HUES64 (cell line): Measurements from ENCODE around the gene FHIT.

Experiments
- H3K27ac ChIP-seq: 2 replicates; pipeline ENCODE4 v1.7.0; 2013; ENCODE audit warnings: low read depth, low read length, inconsistent platforms
- H3K27me3 ChIP-seq: 2 replicates; pipeline ENCODE4 v1.6.1; 2013; ENCODE audit warnings: mild to moderate bottlenecking, low read length; ENCODE audit not compliant: insufficient read depth
- H3K36me3 ChIP-seq: 2 replicates; pipeline ENCODE4 v1.6.1; 2013; ENCODE audit warnings: mild to moderate bottlenecking, low read length; ENCODE audit not compliant: insufficient read depth
- H3K4me1 ChIP-seq: 2 replicates; pipeline ENCODE4 v1.6.1; 2013; ENCODE audit warnings: mild to moderate bottlenecking, low read length, moderate library complexity; ENCODE audit not compliant: insufficient read depth
- H3K4me3 ChIP-seq: 2 replicates; pipeline ENCODE4 v1.5.1; 2013; ENCODE audit warnings: mild to moderate bottlenecking, low read length, moderate library complexity
- H3K9ac ChIP-seq: 2 replicates; pipeline ENCODE4 v1.6.1; 2013; ENCODE audit warnings: mild to moderate bottlenecking, low read depth, low read length
- H3K9me3 ChIP-seq: 2 replicates; pipeline ENCODE4 v1.6.1; 2013; ENCODE audit warnings: low read depth, low read length; ENCODE audit not compliant: insufficient read depth
- WGBS: fragments of 150-250, 120-280 bp; methylation state at CpG from one replicate; pipeline ENCODE4 v1.1.7; 2013; ENCODE audit warnings: missing lambda C conversion rate; 5-methylcytosine and 5-hydroxymethylcytosine counted together

Gene FHIT

GRCh38 chr3:61172203-61172602 is 79.0 kb downstream of the FHIT start:
- Histone ChIP-seq H3K27ac (no peak overlapping the region), H3K4me1 (peaks cover 13% of the 10 kb centered on the region; the same call in 1 of the 2 replicates), H3K36me3 (no peaks in the 10 kb centered on the region), H3K4me3 (no peak overlapping the region), H3K9ac (no peak overlapping the region), H3K27me3 (no peaks in the 10 kb centered on the region), H3K9me3 (no peaks in the 10 kb centered on the region)
- WGBS = no CpG with 5 or more reads among the region's 1 CpG

GRCh38 chr3:61169621-61170251 is 81.5 kb downstream of the FHIT start:
- Histone ChIP-seq H3K27ac (no peak overlapping the region), H3K36me3 (no peaks in the 10 kb centered on the region), H3K4me1 (peaks cover 9% of the 10 kb centered on the region; the same call in 1 of the 2 replicates), H3K9ac (no peak overlapping the region), H3K27me3 (no peaks in the 10 kb centered on the region), H3K9me3 (no peaks in the 10 kb centered on the region), H3K4me3 (no peak overlapping the region)
- 100% methylated on average over 2 of the region's 2 CpGs for WGBS

DNA sequence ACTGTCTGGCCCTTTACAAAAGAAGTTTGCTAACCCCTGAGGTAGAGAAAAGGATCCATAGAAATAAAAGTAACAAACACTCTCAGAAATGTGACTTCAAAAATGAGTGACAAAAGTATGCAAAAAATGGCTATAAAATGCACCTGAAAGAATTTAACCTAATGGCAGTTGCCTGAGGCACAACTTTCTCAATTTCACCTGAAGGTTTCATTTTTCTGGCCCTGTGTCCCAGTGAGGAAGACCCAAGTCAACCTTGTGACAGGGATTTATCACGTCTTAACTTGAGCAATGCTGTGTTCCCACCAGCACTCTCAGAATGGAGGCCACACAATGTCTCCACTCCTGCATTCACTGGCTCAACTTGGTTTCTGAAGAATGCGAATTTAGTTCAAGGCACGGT is 83.0 kb downstream of the FHIT start:
- Histone ChIP-seq H3K9me3 (no peaks in the 10 kb centered on the region), H3K27ac (no peak overlapping the region), H3K4me3 (no peak overlapping the region), H3K36me3 (no peaks in the 10 kb centered on the region), H3K27me3 (no peaks in the 10 kb centered on the region), H3K9ac (no peak overlapping the region), H3K4me1 (0 out of 2 replicates have a peak, but pooled peaks cover 7% of the 10 kb centered on the region)
- whole genome bisulfite sequencing = 84% methylated on average over 3 of the region's 3 CpGs

DNA sequence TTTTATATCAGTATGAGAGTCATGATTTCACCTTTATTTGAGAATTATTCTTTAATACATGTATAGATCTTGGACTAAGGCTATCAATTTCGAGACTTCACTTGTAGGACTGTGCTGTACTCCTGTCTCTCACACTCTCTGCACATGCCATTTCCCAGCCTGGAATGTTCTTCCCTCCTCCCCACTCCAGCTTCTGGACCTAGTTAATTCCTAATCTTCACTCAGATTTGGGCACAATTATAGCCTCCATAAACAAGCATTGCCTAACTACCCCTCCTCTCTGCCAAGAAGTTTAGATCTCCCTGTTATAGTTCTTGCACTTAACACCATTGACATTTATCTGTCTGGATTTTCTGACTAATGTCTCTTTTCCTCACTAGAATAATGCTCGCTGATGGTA is 88.3 kb downstream of the FHIT start:
- no peak overlapping the region for H3K4me3 ChIP-seq
- no peaks in the 10 kb centered on the region for H3K36me3 ChIP-seq
- H3K9ac ChIP-seq = no peak overlapping the region
- no peaks in the 10 kb centered on the region for H3K27me3 ChIP-seq
- 97% methylated on average over 2 of the region's 2 CpGs for WGBS
- H3K27ac ChIP-seq = no peak overlapping the region
- no peaks in the 10 kb centered on the region for H3K9me3 ChIP-seq
- H3K4me1 ChIP-seq = peaks cover 8% of the 10 kb centered on the region

GRCh38 chr3:61158667-61159066 is 92.6 kb downstream of the FHIT start:
- H3K36me3 ChIP-seq = no peaks in the 10 kb centered on the region
- H3K9me3 ChIP-seq = no peaks in the 10 kb centered on the region
- H3K4me3 ChIP-seq = no peak overlapping the region
- no peaks in the 10 kb centered on the region for H3K27me3 ChIP-seq
- H3K27ac ChIP-seq = no peak overlapping the region
- H3K9ac ChIP-seq = no peak overlapping the region
- peaks cover 17% of the 10 kb centered on the region for H3K4me1 ChIP-seq

GRCh38 chr3:61158216-61158615 is 93.0 kb downstream of the FHIT start:
- Histone ChIP-seq H3K4me3 (no peak overlapping the region), H3K9ac (no peak overlapping the region), H3K36me3 (no peaks in the 10 kb centered on the region), H3K4me1 (peaks cover 17% of the 10 kb centered on the region), H3K27ac (no peak overlapping the region), H3K27me3 (no peaks in the 10 kb centered on the region), H3K9me3 (no peaks in the 10 kb centered on the region)
- 94% methylated on average over 4 of the region's 4 CpGs for WGBS

- Histone ChIP-seq H3K27me3 (no peaks in the 10 kb centered on the region), H3K27ac (no peak overlapping the region), H3K4me3 (no peak overlapping the region), H3K4me1 (peaks cover 17% of the 10 kb centered on the region), H3K9ac (no peak overlapping the region), H3K36me3 (no peaks in the 10 kb centered on the region), H3K9me3 (no peaks in the 10 kb centered on the region)
These were observed 93.8 kb downstream of the FHIT start for GRCh38 chr3:61157414-61157813.

GRCh38 chr3:61155701-61156292 is 95.5 kb downstream of the FHIT start:
- Histone ChIP-seq H3K4me1 (peaks cover 17% of the 10 kb centered on the region), H3K27ac (no peak overlapping the region), H3K4me3 (no peak overlapping the region), H3K9me3 (no peaks in the 10 kb centered on the region), H3K36me3 (no peaks in the 10 kb centered on the region), H3K27me3 (no peaks in the 10 kb centered on the region), H3K9ac (no peak overlapping the region)
- WGBS = 93% methylated on average over 3 of the region's 3 CpGs

- no peaks in the 10 kb centered on the region for H3K36me3 ChIP-seq
- WGBS = 77% methylated on average over 7 of the region's 7 CpGs
These were observed 96.6 kb downstream of the FHIT start for GRCh38 chr3:61154457-61155198.

GRCh38 chr3:61152071-61152470 is 99.2 kb downstream of the FHIT start:
- Histone ChIP-seq H3K27ac (no peak overlapping the region), H3K4me3 (no peak overlapping the region), H3K4me1 (peaks cover 7% of the 10 kb centered on the region), H3K27me3 (no peaks in the 10 kb centered on the region), H3K36me3 (no peaks in the 10 kb centered on the region), H3K9me3 (no peaks in the 10 kb centered on the region), H3K9ac (no peak overlapping the region)
- 89% methylated on average over 1 of the region's 1 CpG for WGBS

More at GRCh38 chr3:61154457-61155198, 96.6 kb downstream of the FHIT start:
- no peaks in the 10 kb centered on the region for H3K9me3 ChIP-seq
- no peak overlapping the region for H3K4me3 ChIP-seq
- no peaks in the 10 kb centered on the region for H3K27me3 ChIP-seq
- peaks cover 10% of the 10 kb centered on the region for H3K4me1 ChIP-seq
- no peak overlapping the region for H3K27ac ChIP-seq
- H3K9ac ChIP-seq = no peak overlapping the region

DNA sequence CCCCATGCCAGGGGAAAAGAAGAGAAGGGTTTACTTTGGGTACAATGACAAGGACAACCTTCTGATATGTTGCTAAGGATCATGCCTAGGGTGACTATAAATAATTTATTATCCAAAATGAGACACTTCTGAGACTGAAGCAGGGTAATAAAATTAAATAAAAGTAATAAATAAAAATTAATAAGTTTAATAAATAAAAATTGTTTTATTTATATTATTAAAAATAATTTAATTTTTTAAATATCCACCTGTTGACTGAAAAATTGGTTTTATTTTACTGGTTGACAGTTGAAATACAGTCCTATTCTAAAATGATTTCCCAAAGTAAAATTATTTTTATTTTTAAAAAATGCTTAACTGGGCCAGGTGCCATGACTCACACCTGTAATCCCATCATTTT is 102.0 kb downstream of the FHIT start:
- H3K36me3 ChIP-seq = no peaks in the 10 kb centered on the region
- no peak overlapping the region for H3K4me3 ChIP-seq
- no peak overlapping the region for H3K9ac ChIP-seq
- no peaks in the 10 kb centered on the region; the same call in 1 of the 2 replicates for H3K9me3 ChIP-seq
- no peaks in the 10 kb centered on the region for H3K4me1 ChIP-seq
- no peak overlapping the region for H3K27ac ChIP-seq
- no peaks in the 10 kb centered on the region for H3K27me3 ChIP-seq
